CD4-positive, alpha-beta T cell treated with Interleukin-6 at 100 ng/mL for 8 hours (primary cell): ENCODE results near the gene DRD5.

ENCODE experiments used
- DNase-seq: peaks from one replicate; pipeline ENCODE4 v3.0.0-alpha.2; 2020; ENCODE audit warnings: mixed read lengths, low spot score

The DRD5 gene

DNA sequence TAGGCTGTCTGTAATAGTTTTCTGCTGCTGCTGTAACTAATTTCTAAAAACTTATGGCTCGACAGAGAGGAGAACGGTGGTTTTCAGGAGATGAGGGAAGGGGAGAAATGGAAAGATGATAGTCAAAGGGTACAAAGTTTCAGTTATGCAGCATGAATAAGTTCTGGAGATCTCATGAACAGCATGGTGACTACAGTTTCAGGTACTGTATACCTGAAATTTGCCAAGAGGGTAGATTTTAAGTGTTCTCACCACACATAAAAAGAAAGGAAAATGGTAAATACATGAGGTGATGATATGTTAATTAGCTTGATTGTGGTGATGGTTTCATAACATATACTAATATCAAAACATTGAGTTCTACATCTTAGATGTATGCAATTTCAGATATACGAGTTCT lies 34.9 kb downstream of the DRD5 start:
- no peak for DNase-seq

DNA sequence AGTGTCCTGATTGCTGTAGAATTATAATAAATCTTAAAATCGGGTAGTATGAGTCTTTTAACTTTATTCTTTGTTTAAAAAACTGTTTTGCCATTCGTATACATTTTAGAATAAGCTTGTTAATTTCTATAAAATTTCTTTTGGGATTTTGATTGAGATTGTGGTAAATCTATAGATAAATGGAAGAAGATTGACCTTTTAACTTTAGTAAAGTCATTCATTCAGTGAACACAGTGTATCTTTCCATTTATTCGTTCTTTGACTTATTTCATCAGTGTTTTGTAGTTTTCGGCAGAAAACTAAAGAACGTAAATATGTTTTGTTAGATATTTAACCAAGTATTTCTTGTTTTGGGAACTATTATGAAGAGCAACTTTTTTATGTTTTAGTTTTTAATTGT lies 38.9 kb downstream of the DRD5 start:
- DNase-seq, result no peak

DNA sequence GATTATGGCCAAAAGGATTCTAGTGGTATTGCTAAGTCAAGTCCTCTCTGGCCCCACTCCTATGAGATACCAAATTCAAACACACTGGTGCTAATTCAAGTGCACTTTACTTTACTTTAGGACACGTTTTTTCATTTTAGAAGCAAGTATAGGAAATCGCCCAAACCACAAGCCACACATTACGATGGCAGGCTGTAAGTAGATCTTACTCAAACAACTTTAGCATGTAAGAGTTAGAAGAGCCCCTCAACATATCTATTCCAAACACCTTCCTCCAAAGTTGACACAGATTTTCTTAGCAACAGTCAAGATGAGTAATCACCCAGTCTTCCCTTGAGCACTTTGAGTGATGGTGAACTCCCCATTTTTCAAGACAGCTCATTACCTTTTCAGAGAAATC lies 43.6 kb downstream of the DRD5 start:
- no peak for DNase-seq

DNA sequence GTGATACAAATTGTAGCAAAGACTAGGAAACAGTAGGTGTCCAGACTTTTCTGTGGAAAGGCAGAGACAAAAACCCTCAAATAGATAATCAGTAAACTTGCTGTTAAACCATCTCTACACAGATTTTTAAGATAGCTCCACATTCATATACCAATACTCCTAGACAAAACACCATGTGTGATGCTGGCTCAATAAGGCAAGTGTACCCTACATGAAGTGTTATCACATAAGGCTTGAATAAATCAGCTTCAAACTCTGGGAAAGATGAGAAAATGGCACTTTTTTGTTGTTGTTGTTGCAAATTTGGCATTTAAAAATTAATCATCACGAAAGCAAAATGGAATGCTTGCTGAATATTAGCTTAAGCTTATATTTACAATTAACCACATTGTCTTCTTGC lies 45.1 kb downstream of the DRD5 start:
- no peak for DNase-seq

DNA sequence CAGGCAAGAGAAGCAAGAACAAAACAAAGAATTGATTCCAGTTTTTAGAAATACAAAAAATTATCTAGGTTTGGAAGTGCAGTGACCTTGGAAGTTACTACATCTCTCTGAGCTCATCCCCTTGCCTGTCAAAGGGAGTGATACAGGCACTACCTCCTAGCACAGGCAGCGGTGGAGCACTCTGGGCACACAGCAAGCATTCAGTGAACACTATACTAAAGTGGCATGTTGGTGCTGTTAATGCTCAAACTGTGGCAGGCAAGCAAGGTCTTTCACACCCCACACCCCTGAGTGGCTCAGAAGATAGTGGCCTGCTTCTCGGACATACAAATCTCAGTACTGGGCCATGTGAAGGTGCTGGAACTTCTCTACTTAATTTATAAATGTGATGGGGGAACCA lies 51.2 kb downstream of the DRD5 start:
- no peak for DNase-seq

DNA sequence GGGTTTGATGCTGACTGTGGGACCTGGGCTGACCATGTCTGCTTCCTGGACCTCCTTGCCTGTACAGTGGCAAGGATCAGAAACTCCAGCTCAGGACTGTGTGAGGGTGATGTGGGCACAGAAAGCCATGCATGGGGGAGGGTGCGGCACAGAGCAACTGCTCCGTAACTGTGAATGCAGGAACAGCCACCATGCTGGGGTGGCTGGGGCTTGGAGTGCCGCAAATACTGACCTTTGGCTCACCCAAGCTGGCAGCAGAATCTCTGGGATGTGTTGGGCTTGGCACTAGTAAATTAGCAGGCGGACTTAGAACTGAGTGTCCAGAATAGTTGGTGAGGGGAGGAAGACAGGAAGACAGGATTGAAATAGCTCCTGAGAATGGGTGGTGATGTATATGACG lies 52.0 kb downstream of the DRD5 start:
- no peak for DNase-seq
